ENCODE measurements around the gene TP53INP2.
"Not testable (repeated sequence)": the region's sequence is repeated elsewhere in the genome, so short reads cannot be mapped to it uniquely, and the experiment has no call there.

TP53INP2 gene

DNA sequence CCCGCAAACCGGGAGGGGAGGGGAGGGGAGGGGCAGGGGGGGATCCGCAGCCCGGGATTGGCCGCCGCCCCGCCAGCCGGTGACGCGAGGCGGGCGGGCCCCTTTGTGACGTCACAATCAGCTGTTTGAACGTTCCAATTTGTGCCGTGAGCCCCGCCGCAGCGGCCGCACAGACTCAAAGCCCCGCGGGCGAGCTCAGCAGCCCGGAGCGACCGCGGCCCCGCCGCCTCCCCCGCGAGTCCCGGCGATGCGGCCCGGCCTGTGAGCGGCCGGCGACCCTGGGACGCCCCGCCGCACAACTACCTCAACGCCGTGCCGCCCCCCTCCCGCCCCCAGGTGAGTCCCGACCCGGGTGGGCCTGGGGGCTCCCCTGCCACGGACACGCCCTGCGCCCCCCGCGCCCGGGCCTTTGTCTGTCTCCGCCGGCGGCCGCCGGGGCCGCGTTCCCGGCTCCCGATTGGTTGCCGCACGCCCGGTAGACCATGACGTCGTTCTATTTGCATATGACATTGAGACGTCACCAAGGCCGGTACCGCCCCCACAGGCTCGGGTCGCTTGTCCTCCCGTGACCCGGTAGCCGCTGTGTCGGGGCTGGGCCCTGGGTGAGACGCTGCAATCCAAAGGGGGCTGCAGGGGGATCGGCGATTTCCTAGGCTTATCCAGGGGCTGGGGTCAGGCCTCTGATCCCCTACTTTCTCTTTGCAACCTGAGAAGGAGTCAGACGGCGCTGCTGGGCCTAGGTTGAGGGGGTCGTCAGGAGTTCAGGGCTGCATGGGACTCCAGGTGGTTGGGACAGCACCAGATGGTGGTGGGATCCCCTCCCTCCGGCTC lies at the start of gene TP53INP2:
Gene TP53INP2 (plus strand): TSS at position 168 of the 831 bp plus-strand sequence. CDS start 4,396 bp downstream, outside the sequence.
- Histone ChIP-seq H3K9ac (ENCODE audit: low read length) (peak within 1 kb of the TSS; percentile 64), H3K4me3 (ENCODE audit: low read length) (peak within 1 kb of the TSS; percentile 86)

GRCh38 chr20:34658654-34659053 lies 45.5 kb upstream of the TP53INP2 start:
- H3K9ac ChIP-seq (ENCODE audit: low read length); H3K27me3 ChIP-seq (ENCODE audit: control insufficient read depth, insufficient read depth, low read length); H3K36me3 ChIP-seq (ENCODE audit: control insufficient read depth, low read depth, low read length); H3K9me3 ChIP-seq (ENCODE audit: control insufficient read depth, low read depth, low read length); H3K27ac ChIP-seq (ENCODE audit: low read length); H3K4me1 ChIP-seq (ENCODE audit: control insufficient read depth, low read depth, low read length); H3K4me3 ChIP-seq (ENCODE audit: low read length): not testable (repeated sequence)

More for the DNA sequence above, at the start of gene TP53INP2:
- peaks cover 7% of the 10 kb centered on the region for H3K4me1 ChIP-seq (ENCODE audit: control insufficient read depth, low read depth, low read length)
- H3K36me3 ChIP-seq (ENCODE audit: control insufficient read depth, low read depth, low read length) = no peaks in the 10 kb centered on the region
- no peaks in the 10 kb centered on the region for H3K9me3 ChIP-seq (ENCODE audit: control insufficient read depth, low read depth, low read length)
- H3K27ac ChIP-seq (ENCODE audit: low read length) = no peak within 1 kb of the TSS
- H3K27me3 ChIP-seq (ENCODE audit: control insufficient read depth, insufficient read depth, low read length) = peaks cover 44% of the 10 kb centered on the region

DNA sequence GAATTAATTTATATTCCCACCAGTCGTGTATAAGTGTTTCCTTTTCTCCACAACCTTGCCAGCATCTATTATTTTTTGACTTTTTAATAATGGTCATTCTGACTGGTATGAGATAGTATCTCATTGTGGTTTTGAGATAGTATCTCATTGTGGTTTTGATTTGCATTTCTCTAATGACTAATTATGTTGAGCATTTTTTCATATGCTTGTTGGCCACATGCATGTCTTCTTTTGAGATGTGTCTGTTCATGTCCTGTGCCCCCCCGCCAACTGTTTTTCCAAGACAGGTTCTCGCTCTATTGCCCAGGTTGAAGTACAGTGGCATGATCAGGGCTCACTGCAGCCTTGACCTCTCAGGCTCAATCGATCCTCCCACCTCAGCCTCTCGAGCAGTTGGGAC lies 42.3 kb upstream of the TP53INP2 start:
- H3K27ac ChIP-seq (ENCODE audit: low read length); H3K36me3 ChIP-seq (ENCODE audit: control insufficient read depth, low read depth, low read length); H3K4me1 ChIP-seq (ENCODE audit: control insufficient read depth, low read depth, low read length); H3K9me3 ChIP-seq (ENCODE audit: control insufficient read depth, low read depth, low read length); H3K9ac ChIP-seq (ENCODE audit: low read length); H3K4me3 ChIP-seq (ENCODE audit: low read length); H3K27me3 ChIP-seq (ENCODE audit: control insufficient read depth, insufficient read depth, low read length): not testable (repeated sequence)

DNA sequence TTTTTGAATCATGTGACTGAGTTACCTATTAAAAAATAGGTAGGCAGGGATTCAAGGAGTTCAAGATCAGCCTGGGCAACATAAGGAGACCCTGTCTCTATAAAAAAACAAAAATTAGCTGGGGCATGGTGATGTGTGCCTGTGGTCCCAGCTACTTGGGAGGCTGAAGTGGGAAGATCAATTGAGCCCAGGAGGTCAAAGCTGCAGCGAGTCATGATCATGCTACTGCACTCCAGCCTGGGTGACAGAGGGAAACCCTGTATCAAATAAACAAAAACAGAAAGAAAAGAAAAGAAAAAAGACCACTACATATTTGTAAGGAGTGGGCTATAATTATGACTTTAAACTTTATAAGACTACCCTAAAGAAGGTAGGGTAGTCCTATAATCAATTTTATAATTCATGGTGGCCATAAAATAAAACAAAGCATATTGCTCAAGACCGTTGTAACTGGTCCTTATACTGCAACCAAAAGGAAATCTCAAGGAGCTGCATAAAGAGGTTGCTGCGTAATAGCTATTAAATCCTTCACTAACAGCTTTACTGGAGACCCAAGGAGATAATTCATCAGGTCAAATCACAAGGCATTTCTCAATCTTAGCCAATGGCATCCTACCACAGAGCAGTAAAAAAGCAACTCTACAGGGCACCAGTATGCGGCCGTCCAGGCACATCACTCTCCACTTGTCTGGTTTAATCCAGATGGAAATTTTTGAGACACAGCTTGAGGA lies 40.8 kb upstream of the TP53INP2 start:
- Histone ChIP-seq H3K36me3 (ENCODE audit: control insufficient read depth, low read depth, low read length) (no peaks in the 10 kb centered on the region), H3K27ac (ENCODE audit: low read length) (no peak overlapping the region), H3K9me3 (ENCODE audit: control insufficient read depth, low read depth, low read length) (no peaks in the 10 kb centered on the region), H3K9ac (ENCODE audit: low read length) (no peak overlapping the region), H3K27me3 (ENCODE audit: control insufficient read depth, insufficient read depth, low read length) (no peaks in the 10 kb centered on the region), H3K4me1 (ENCODE audit: control insufficient read depth, low read depth, low read length) (no peaks in the 10 kb centered on the region), H3K4me3 (ENCODE audit: low read length) (no peak overlapping the region)

GRCh38 chr20:34664751-34665150 lies 39.4 kb upstream of the TP53INP2 start:
- not testable (repeated sequence) for H3K27ac ChIP-seq (ENCODE audit: low read length); H3K36me3 ChIP-seq (ENCODE audit: control insufficient read depth, low read depth, low read length); H3K4me3 ChIP-seq (ENCODE audit: low read length); H3K9ac ChIP-seq (ENCODE audit: low read length); H3K27me3 ChIP-seq (ENCODE audit: control insufficient read depth, insufficient read depth, low read length); H3K4me1 ChIP-seq (ENCODE audit: control insufficient read depth, low read depth, low read length); H3K9me3 ChIP-seq (ENCODE audit: control insufficient read depth, low read depth, low read length)

DNA sequence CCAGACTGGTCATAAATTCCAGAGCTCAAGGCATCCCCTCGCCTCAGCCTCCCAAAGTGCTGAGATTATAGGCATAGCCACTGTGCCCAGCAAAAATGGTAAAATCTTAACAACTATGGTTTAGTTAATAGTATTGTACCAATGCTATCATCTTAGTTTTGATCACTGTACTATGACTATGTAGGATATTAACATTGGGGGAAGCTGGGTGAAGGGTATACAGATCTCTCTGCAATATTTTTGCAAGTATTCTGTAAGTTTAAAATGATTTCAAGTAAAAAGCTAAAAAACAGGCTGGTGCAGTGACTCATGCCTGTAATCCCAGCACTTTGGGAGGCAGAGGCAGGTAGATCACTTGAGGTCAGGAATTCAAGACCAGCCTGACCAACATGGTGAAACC lies 35.0 kb upstream of the TP53INP2 start:
- H3K27me3 ChIP-seq (ENCODE audit: control insufficient read depth, insufficient read depth, low read length) = no peaks in the 10 kb centered on the region
- H3K27ac ChIP-seq (ENCODE audit: low read length) = no peak overlapping the region
- H3K9me3 ChIP-seq (ENCODE audit: control insufficient read depth, low read depth, low read length) = no peaks in the 10 kb centered on the region
- no peaks in the 10 kb centered on the region for H3K36me3 ChIP-seq (ENCODE audit: control insufficient read depth, low read depth, low read length)
- H3K4me3 ChIP-seq (ENCODE audit: low read length) = no peak overlapping the region
- H3K9ac ChIP-seq (ENCODE audit: low read length) = no peak overlapping the region
- no peaks in the 10 kb centered on the region for H3K4me1 ChIP-seq (ENCODE audit: control insufficient read depth, low read depth, low read length)

DNA sequence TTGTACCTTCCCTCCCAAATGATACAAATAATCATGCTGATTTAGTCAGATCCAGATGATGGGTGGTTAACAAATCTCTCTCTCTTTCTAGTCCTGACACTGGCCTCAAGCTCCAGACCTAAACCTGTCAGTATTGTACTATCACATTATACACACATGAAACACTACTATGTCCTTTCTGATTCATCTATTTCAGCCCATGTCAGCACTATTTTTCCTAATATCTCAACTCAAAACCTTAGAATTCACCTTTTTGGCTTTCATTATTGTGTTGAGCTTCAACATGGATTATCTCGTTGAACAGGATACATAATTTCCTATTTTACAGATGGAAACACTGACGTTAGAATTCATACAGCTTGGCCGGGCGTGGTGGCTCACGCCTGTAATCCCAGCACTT lies 30.7 kb upstream of the TP53INP2 start:
- no peak overlapping the region for H3K27ac ChIP-seq (ENCODE audit: low read length)
- H3K4me1 ChIP-seq (ENCODE audit: control insufficient read depth, low read depth, low read length) = no peaks in the 10 kb centered on the region
- no peaks in the 10 kb centered on the region for H3K36me3 ChIP-seq (ENCODE audit: control insufficient read depth, low read depth, low read length)
- H3K27me3 ChIP-seq (ENCODE audit: control insufficient read depth, insufficient read depth, low read length) = no peaks in the 10 kb centered on the region
- no peaks in the 10 kb centered on the region for H3K9me3 ChIP-seq (ENCODE audit: control insufficient read depth, low read depth, low read length)
- H3K4me3 ChIP-seq (ENCODE audit: low read length) = no peak overlapping the region
- no peak overlapping the region for H3K9ac ChIP-seq (ENCODE audit: low read length)

- Histone ChIP-seq H3K4me3 (ENCODE audit: low read length) (peak overlapping the region; percentile 96), H3K36me3 (ENCODE audit: control insufficient read depth, low read depth, low read length) (no peaks in the 10 kb centered on the region), H3K9ac (ENCODE audit: low read length) (no peak overlapping the region), H3K4me1 (ENCODE audit: control insufficient read depth, low read depth, low read length) (no peaks in the 10 kb centered on the region), H3K27ac (ENCODE audit: low read length) (no peak overlapping the region), H3K9me3 (ENCODE audit: control insufficient read depth, low read depth, low read length) (no peaks in the 10 kb centered on the region), H3K27me3 (ENCODE audit: control insufficient read depth, insufficient read depth, low read length) (no peaks in the 10 kb centered on the region)
Observed at GRCh38 chr20:34675561-34675960, 28.6 kb upstream of the TP53INP2 start.

DNA sequence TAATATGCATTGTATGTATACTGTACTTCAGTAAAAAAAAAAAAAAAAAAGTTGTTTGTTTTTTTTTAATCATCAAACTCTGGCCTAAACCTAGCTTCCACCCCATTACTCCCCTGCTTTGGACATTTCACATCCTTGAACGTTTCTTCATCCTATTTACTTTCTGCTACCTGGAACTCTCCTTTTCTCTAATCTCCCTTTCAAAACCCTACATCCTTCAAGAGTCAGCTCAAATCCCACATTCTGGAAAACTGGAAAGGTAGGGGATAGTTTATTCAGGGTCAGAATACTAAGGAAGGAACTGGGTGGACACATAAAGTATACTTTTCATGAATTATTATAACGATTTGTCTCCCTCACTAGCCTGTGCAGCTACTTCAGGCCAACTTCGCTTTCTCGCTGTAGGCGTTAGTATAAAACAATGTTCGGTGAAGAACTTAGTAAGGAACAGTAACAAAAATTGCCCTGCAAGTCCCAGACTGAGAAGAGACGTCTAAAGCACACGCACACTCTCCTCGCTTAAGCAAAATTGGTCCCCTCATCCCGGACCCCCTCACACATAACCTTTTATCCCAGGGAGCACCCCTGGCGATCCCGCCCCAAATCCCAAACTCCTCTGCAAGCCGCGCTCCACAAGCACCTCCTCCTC lies 28.0 kb upstream of the TP53INP2 start:
- Histone ChIP-seq H3K27ac (ENCODE audit: low read length) (no peak overlapping the region), H3K36me3 (ENCODE audit: control insufficient read depth, low read depth, low read length) (no peaks in the 10 kb centered on the region)

GRCh38 chr20:34676642-34677373 lies 27.3 kb upstream of the TP53INP2 start, which contains the start of gene PIGU:
Gene PIGU, minus strand, starts transcription at chr20:34677092. Its CDS starts 7 bp downstream, at chr20:34677085.
- peak within 1 kb of the TSS; percentile 96 for H3K4me3 ChIP-seq (ENCODE audit: low read length)

More for the DNA sequence above, 28.0 kb upstream of the TP53INP2 start:
- Histone ChIP-seq H3K27me3 (ENCODE audit: control insufficient read depth, insufficient read depth, low read length) (no peaks in the 10 kb centered on the region), H3K4me1 (ENCODE audit: control insufficient read depth, low read depth, low read length) (no peaks in the 10 kb centered on the region), H3K9ac (ENCODE audit: low read length) (peak overlapping the region; percentile 71), H3K4me3 (ENCODE audit: low read length) (peak overlapping the region; percentile 96), H3K9me3 (ENCODE audit: control insufficient read depth, low read depth, low read length) (no peaks in the 10 kb centered on the region)

DNA sequence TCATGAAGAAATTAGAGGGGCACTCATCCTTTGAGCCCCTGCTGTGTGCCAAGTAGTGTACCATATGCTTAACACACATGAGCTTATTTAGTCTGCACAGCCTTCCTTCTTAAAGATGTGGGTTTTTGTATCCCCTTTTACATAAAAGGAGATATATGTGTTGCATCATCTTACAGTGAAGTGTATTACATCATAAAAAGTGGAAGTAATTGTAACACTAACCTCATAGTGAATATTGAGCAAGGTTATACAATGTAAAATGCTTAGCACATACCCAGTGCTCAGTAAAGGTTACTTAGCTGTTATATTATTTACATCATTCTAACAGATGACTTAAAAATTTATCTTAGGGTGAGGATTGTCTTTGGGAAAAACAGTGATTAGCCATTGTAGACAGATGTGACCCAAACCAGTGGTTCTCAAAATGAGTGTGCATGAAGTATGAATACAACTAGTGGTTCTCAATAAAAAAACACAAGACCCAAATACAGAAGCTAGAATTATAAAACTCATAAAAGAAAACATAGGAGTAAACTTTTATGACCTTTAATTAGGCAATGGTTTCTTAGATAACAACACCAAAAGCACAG lies 23.5 kb upstream of the TP53INP2 start:
- no peak overlapping the region for H3K4me3 ChIP-seq (ENCODE audit: low read length)
- no peaks in the 10 kb centered on the region for H3K36me3 ChIP-seq (ENCODE audit: control insufficient read depth, low read depth, low read length)
- no peak overlapping the region for H3K27ac ChIP-seq (ENCODE audit: low read length)
- H3K4me1 ChIP-seq (ENCODE audit: control insufficient read depth, low read depth, low read length) = no peaks in the 10 kb centered on the region
- no peak overlapping the region for H3K9ac ChIP-seq (ENCODE audit: low read length)
- no peaks in the 10 kb centered on the region for H3K9me3 ChIP-seq (ENCODE audit: control insufficient read depth, low read depth, low read length)
- no peaks in the 10 kb centered on the region for H3K27me3 ChIP-seq (ENCODE audit: control insufficient read depth, insufficient read depth, low read length)

More at GRCh38 chr20:34676642-34677373, 27.3 kb upstream of the TP53INP2 start, which contains the start of gene PIGU:
- Histone ChIP-seq H3K4me1 (ENCODE audit: control insufficient read depth, low read depth, low read length) (no peaks in the 10 kb centered on the region), H3K36me3 (ENCODE audit: control insufficient read depth, low read depth, low read length) (no peaks in the 10 kb centered on the region), H3K27me3 (ENCODE audit: control insufficient read depth, insufficient read depth, low read length) (no peaks in the 10 kb centered on the region), H3K9me3 (ENCODE audit: control insufficient read depth, low read depth, low read length) (no peaks in the 10 kb centered on the region), H3K27ac (ENCODE audit: low read length) (no peak within 1 kb of the TSS), H3K9ac (ENCODE audit: low read length) (peak within 1 kb of the TSS; percentile 71)

Measured in iPS-18a (cell line).